ENCODE results near the gene HLA-DMA.

The HLA-DMA gene

GRCh38 chr6:32974541-32975308, 21.8 kb upstream of the HLA-DMA start:
- DNase-seq (ENCODE audit: low read depth), result no peak

- peak; percentile 58 for DNase-seq (ENCODE audit: low read depth)
Measured at GRCh38 chr6:32974016-32974333, 21.1 kb upstream of the HLA-DMA start.

GRCh38 chr6:32973144-32974015, 20.5 kb upstream of the HLA-DMA start:
- DNase-seq (ENCODE audit: low read depth), result no peak

- DNase-seq (ENCODE audit: low read depth), result no peak
Measured at GRCh38 chr6:32972353-32973143, 19.7 kb upstream of the HLA-DMA start.

- peak; percentile 100 for DNase-seq (ENCODE audit: low read depth)
Measured at GRCh38 chr6:32971581-32972352, 18.9 kb upstream of the HLA-DMA start.

GRCh38 chr6:32971242-32971580, 18.3 kb upstream of the HLA-DMA start:
- DNase-seq (ENCODE audit: low read depth), result no peak

- peak; percentile 96 for DNase-seq (ENCODE audit: low read depth)
Measured at GRCh38 chr6:32970413-32971241, 17.7 kb upstream of the HLA-DMA start.

- peak; percentile 96 for DNase-seq (ENCODE audit: low read depth)
Measured at GRCh38 chr6:32969685-32970412, 17.0 kb upstream of the HLA-DMA start.

GRCh38 chr6:32968867-32969684, 16.2 kb upstream of the HLA-DMA start:
- DNase-seq (ENCODE audit: low read depth), result peak; percentile 83

GRCh38 chr6:32968093-32968866, 15.4 kb upstream of the HLA-DMA start, which contains the start of gene BRD2:
TSS of gene BRD2 (plus strand) at chr6:32968594. CDS start at chr6:32972899, 4,305 bp downstream.
- peak; percentile 95 for DNase-seq (ENCODE audit: low read depth)

- DNase-seq (ENCODE audit: low read depth), result peak; percentile 38
Measured at GRCh38 chr6:32967151-32968091, 14.5 kb upstream of the HLA-DMA start.

- DNase-seq (ENCODE audit: low read depth), result no peak
Measured at GRCh38 chr6:32964776-32965175, 11.9 kb upstream of the HLA-DMA start.

GRCh38 chr6:32963866-32964265, 11.0 kb upstream of the HLA-DMA start:
- DNase-seq (ENCODE audit: low read depth), result no peak

- DNase-seq (ENCODE audit: low read depth), result peak; percentile 23
Measured at GRCh38 chr6:32962213-32962826, 9.4 kb upstream of the HLA-DMA start.

- DNase-seq (ENCODE audit: low read depth), result no peak
Measured at GRCh38 chr6:32960563-32960962, 7.7 kb upstream of the HLA-DMA start.

- DNase-seq (ENCODE audit: low read depth), result no peak
Measured at GRCh38 chr6:32956176-32956575, 3.3 kb upstream of the HLA-DMA start.
